Mucosa of rectum (tissue), 2 donors: Measurements from ENCODE around the gene PIAS4.
A peak's percentile ranks its signal among the peaks of the same experiment; 100 is the strongest.
"Not testable (repeated sequence)": the region's sequence is repeated elsewhere in the genome, so short reads cannot be mapped to it uniquely, and the experiment has no call there.

Experiments used
- H3K27ac ChIP-seq, 2 donors: one replicate each; pipeline ENCODE4 v1.7.0; 2013; ENCODE audit warnings: inconsistent platforms in 2 of 2, low read depth in 2 of 2, low read length in 2 of 2
- H3K27me3 ChIP-seq, 2 donors: one replicate each; pipeline ENCODE4 v1.7.0; 2013; ENCODE audit warnings: low read length in 2 of 2; ENCODE audit not compliant: control insufficient read depth in 2 of 2, insufficient read depth in 2 of 2
- H3K36me3 ChIP-seq, 2 donors: one replicate each; pipeline ENCODE4 v1.7.0; 2013; ENCODE audit warnings: low read length in 2 of 2; ENCODE audit not compliant: control insufficient read depth in 2 of 2, insufficient read depth in 2 of 2
- H3K4me1 ChIP-seq, 2 donors: one replicate each; pipeline ENCODE4 v1.7.0; 2013; ENCODE audit warnings: low read length in 2 of 2, mild to moderate bottlenecking in 1 of 2; ENCODE audit not compliant: control insufficient read depth in 2 of 2, insufficient read depth in 2 of 2
- H3K4me3 ChIP-seq, 2 donors: one replicate each; pipeline ENCODE4 v1.7.0; 2013; ENCODE audit warnings: low read length in 2 of 2
- H3K9ac ChIP-seq, 2 donors: one replicate each; pipeline ENCODE4 v1.7.0; 2013; ENCODE audit warnings: low read length in 2 of 2, low read depth in 1 of 2, mild to moderate bottlenecking in 1 of 2
- H3K9me3 ChIP-seq, 2 donors: one replicate each; pipeline ENCODE4 v1.7.0; 2013; ENCODE audit warnings: low read length in 2 of 2; ENCODE audit not compliant: control insufficient read depth in 2 of 2
- donor health status: healthy.
- donor health status: Normal muscosa, but diverticular disease.

PIAS4 gene

DNA sequence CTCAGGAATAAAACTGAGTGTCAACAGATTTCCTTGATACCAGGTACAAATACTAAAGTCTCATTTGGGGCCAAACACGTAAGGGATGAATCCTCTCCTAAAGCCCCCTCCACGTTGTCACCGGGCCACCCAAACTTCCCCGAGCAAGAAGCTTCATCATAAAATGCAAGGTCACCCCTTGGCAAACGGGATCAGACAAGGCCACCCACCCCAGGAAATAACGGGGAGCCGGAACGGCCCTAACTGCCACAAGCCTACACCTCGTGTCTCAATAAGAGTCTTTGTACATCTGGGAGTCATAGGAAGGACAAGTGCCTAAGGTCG, 23.0 kb upstream of the PIAS4 start:
- Histone ChIP-seq H3K27me3 (no peaks in the 10 kb centered on the region), H3K9me3 (no peaks in the 10 kb centered on the region), H3K27ac (peak overlapping the region; percentile 95 to 96), H3K9ac (peak overlapping the region; percentile 97), H3K4me3 (peak overlapping the region; percentile 80 to 99), H3K36me3 (peaks cover 48% of the 10 kb centered on the region in 2 donors), H3K4me1 (peaks cover 36 to 37% of the 10 kb centered on the region in 2 donors)

DNA sequence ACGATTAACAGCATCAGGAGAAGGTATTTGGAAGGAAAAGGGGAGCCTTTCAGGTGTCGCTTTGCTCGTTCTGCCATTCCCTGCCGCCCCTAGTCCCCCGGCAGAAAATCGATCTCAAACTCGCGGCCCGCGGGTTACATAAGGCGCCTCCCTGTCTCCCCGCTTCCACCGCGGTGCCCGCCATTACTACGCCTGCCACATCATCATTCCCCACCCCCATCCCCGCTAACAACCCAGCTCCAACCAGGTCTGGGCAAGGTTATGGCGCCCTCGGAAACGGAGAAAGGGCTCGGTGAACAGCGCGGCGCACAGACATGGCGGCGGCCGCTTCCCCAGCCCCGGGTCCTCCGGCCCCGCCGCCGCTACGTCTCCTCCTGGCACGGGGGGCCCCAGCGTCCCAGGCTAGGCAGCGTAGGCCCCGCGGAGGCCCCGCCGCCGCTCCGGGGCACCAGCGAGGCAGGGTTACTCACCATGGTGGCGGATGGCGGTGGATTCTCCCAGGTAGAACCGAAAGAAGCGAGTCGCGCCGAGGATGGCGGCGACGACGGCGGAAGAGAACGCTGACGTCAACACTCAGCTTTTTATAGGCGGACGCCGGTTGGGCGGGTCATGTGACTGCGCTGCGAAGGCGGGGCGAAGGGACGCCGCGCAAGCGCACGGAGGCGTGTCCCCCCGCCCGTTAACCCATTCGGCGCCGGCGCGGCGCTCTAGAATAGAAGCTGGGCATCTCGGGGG, 22.5 kb upstream of the PIAS4 start, which contains the start of gene EEF2:
TSS of gene EEF2 (minus strand) at position 556 of the 735 bp plus-strand sequence. CDS start at position 473, 83 bp downstream.
- peak within 1 kb of the TSS; percentile 97 for H3K9ac ChIP-seq
- H3K27me3 ChIP-seq, result no peaks in the 10 kb centered on the region
- no peaks in the 10 kb centered on the region for H3K9me3 ChIP-seq
- peak within 1 kb of the TSS; percentile 95 to 96 for H3K27ac ChIP-seq
- peaks cover 36% of the 10 kb centered on the region in 2 donors for H3K4me1 ChIP-seq
- peak within 1 kb of the TSS; percentile 80 to 99 for H3K4me3 ChIP-seq
- H3K36me3 ChIP-seq, result peaks cover 42 to 43% of the 10 kb centered on the region in 2 donors

DNA sequence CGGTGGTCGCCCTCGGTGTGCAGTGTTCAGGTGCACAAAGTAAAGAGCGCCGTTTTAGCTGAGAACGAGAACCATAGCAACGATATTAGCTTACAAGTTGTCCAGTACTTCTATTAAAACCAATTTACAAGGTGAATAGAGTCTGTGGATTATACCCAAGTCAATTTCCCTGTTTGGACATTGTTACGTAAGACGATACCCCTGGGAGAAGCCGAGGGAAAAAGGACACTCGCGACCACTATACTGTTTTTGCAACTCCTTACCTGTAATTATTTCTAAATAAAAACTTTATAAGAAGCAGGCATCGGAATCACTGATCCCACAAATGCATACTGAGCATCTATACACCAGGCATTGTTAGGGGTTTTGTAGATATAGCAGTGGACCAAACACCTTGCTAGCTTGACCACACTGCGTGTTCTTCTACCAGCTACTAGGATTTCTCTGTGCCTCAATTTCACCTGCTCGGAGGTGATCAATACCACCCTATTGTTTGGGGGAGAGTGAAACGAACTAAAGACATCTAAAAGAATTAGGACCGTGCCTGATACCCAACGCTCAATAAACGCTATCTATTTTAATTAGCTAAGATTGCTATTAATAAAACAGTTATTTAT, 21.8 kb upstream of the PIAS4 start:
- H3K9ac ChIP-seq, result peak overlapping the region; percentile 4 to 97
- peaks cover 35 to 36% of the 10 kb centered on the region in 2 donors for H3K36me3 ChIP-seq
- peak overlapping the region in 1 of 2 donors; percentile 66 for H3K27ac ChIP-seq
- H3K27me3 ChIP-seq, result no peaks in the 10 kb centered on the region
- H3K9me3 ChIP-seq, result no peaks in the 10 kb centered on the region
- H3K4me1 ChIP-seq, result peaks cover 36% of the 10 kb centered on the region in 2 donors
- peak overlapping the region; percentile 80 to 99 for H3K4me3 ChIP-seq

DNA sequence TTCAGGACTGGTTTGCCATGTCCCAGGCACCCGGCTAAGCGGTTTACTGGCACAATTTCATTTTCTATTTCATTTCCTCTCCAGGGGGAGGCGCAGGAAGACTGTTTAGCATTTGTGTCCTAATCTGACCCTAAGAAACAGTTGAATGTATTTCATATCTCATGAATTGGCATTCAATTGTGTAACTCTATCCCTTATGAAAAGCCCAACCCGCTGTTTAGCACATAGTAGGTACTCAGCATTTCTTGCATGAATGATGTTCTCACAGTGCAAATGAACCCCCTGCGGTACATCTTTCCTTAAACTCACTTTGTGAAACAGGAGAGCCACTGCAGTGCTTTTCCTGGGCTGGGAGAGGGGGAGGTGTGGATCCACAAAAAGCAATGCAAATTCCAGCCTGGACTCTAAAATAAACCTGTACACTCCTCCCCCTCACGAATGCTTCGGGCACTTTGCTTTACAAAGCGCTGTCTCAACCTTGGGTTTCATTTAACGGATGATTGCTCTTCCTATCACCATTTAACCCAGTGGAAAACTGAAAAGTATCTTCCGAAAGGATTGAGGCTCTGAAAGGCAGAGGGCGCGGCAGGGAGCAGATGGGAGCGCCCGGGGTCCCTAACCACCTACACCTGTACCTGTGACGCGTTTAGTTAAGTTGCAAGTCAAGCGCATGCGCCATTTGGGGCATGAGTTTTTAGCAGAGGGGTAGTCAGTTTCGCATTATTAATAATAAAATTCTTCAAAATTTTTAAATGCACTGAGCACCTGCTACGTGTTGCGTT, 21.1 kb upstream of the PIAS4 start:
- Histone ChIP-seq H3K9ac (peak overlapping the region; percentile 58 to 97), H3K27ac (peak overlapping the region; percentile 4 to 66), H3K4me1 (peaks cover 36% of the 10 kb centered on the region in 2 donors), H3K4me3 (peak overlapping the region; percentile 80 to 99), H3K27me3 (no peaks in the 10 kb centered on the region), H3K36me3 (peaks cover 28 to 29% of the 10 kb centered on the region in 2 donors), H3K9me3 (no peaks in the 10 kb centered on the region)

DNA sequence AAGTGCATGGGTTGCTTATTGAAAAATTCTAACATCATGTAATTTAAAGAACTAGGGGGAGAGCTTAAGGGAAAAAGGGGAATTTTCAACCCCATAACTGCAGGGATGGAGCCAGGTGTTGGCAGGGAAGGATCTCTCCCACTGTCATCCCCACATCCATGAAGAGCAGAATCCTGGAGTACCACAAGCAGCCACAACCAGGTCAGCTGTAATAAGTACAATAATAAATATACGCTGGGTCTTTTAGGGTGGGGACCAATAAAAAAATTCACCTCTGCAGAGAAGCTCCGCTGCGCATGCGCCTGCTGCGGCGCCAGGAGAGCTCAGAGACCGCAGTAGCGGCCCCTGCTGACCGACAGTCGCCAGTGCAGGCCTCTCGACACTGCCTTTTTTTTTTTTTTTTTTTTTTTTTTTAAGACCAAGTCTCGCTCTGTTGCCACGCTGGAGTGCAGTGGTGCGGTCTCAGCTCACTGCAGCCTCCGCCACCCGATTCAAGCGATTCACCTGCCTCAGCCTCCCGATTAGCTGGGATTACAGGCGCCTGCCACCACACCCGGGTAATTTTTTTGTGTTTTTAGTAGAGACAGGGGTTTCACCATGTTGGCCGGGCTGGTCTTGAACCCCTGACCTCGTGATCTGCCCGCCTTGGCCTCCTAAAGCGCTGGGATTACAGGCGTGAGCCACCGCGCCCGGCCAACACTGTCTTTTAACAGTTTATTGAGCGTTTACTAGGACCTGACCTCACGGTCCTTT, 19.7 kb upstream of the PIAS4 start:
- H3K27me3 ChIP-seq, result no peaks in the 10 kb centered on the region
- H3K36me3 ChIP-seq, result peaks cover 15% of the 10 kb centered on the region in 2 donors
- H3K4me3 ChIP-seq, result peak overlapping the region; percentile 55 to 59
- no peaks in the 10 kb centered on the region for H3K9me3 ChIP-seq
- peak overlapping the region; percentile 32 to 37 for H3K9ac ChIP-seq
- peaks cover 36% of the 10 kb centered on the region in 2 donors for H3K4me1 ChIP-seq
- no peak overlapping the region for H3K27ac ChIP-seq

DNA sequence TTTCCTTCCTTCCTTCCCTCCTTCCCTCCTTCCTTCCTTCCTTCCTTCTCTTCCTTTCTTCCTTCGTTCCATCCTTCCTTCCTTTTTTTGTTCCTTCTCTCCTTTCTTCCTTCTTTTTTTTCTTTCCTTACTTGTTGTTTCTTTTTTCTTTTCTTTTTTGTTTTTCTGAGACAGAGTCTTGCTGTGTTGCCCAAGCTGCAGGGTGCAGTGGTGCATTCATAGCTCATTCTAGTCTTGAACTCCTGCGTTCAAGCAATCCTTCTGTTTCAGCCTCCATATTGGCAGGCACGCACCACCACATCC, 16.8 kb upstream of the PIAS4 start:
- Histone ChIP-seq H3K9ac (no peak overlapping the region), H3K27ac (no peak overlapping the region), H3K9me3 (no peaks in the 10 kb centered on the region), H3K4me3 (no peak overlapping the region), H3K4me1 (peaks cover 18% of the 10 kb centered on the region in 2 donors), H3K36me3 (no peaks in the 10 kb centered on the region), H3K27me3 (no peaks in the 10 kb centered on the region)

DNA sequence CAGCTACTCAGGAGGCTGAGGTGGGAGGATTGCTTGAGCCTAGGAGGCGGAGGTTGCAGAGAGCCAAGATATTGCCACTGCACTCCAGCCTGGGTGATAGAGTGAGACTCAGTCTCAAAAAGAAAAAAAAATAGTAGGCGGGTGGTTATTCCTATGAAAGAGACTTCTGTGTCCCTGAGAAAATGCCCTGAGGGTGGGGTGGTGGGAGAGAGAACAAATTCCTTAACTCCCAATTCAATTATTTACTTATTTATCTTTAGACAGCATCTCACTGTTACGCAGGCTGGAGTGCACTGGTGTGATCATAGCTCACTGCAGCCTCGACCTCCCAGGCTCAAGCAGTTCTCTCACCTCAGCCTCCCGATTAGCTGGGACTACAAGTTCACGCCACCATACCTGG, 11.9 kb upstream of the PIAS4 start:
- Histone ChIP-seq H3K36me3 (no peaks in the 10 kb centered on the region), H3K27me3 (no peaks in the 10 kb centered on the region), H3K9ac (no peak overlapping the region), H3K4me1 (no peaks in the 10 kb centered on the region), H3K27ac (no peak overlapping the region), H3K4me3 (no peak overlapping the region), H3K9me3 (no peaks in the 10 kb centered on the region)

DNA sequence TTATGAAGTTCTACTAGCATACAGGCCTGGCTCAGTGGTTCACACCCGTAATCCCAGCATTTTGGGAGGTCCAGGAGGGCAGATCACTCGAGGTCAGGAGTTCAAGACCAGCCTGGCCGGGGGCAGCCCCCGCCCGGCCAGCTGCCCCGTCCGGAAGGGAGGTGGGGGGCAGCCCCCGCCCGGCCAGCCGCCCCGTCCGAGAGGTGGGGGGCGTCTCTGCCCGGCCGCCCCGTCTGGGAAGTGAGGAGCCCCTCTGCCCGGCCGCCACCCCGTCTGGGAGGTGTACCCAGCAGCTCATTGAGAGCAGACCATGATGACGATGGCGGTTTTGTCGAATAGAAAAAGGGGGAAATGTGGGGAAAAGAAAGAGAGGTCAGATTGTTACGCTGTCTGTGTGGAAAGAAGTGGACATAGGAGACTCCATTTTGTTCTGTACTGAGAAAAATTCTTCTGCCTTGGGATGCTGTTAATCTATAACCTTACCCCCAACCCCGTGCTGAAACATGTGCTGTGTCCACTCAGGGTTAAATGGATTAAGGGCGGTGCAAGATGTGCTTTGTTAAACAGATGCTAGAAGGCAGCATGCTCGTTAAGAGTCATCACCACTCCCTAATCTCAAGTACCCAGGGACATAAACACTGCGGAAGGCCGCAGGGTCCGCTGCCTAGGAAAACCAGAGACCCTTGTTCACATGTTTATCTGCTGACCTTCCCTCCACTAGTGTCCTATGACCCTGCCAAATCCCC, 8.7 kb upstream of the PIAS4 start:
- H3K4me1 ChIP-seq, H3K9ac ChIP-seq, H3K27me3 ChIP-seq, H3K4me3 ChIP-seq, H3K36me3 ChIP-seq, H3K27ac ChIP-seq, H3K9me3 ChIP-seq: not testable (repeated sequence)

DNA sequence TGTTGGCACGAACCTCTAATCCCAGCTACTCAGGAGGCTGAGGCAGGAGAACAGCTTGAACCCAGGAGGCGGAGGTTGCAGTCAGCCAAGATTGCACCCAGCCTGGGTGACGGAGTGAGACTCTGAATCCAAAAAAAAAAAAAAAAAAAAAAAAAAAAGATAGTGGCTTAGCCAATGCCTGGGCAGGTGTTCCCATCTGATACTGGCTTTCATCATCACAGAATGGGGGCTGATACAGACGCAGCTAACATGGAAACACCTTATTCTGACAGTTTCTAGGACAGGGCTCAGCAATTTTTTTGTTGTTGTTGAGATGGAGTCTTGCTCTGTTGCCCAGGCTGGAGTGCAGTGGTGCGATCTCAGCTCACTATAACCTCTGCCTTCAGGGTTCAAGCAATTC, 6.7 kb upstream of the PIAS4 start:
- not testable (repeated sequence) for H3K9ac ChIP-seq, H3K9me3 ChIP-seq, H3K36me3 ChIP-seq, H3K27me3 ChIP-seq, H3K4me1 ChIP-seq, H3K27ac ChIP-seq, H3K4me3 ChIP-seq
